ENCODE data around the gene FMN1. TPM values are rescaled to one million over a fixed set of nuclear protein-coding genes. Genes with fewer than 3 reads are reported as not detected.
"Not testable (repeated sequence)": the region's sequence is repeated elsewhere in the genome, so short reads cannot be mapped to it uniquely, and the experiment has no call there.

Gene FMN1
- total and polyA plus RNA-seq, 2 experiments from 2014 or later: 0.53 to 1.8 TPM

DNA sequence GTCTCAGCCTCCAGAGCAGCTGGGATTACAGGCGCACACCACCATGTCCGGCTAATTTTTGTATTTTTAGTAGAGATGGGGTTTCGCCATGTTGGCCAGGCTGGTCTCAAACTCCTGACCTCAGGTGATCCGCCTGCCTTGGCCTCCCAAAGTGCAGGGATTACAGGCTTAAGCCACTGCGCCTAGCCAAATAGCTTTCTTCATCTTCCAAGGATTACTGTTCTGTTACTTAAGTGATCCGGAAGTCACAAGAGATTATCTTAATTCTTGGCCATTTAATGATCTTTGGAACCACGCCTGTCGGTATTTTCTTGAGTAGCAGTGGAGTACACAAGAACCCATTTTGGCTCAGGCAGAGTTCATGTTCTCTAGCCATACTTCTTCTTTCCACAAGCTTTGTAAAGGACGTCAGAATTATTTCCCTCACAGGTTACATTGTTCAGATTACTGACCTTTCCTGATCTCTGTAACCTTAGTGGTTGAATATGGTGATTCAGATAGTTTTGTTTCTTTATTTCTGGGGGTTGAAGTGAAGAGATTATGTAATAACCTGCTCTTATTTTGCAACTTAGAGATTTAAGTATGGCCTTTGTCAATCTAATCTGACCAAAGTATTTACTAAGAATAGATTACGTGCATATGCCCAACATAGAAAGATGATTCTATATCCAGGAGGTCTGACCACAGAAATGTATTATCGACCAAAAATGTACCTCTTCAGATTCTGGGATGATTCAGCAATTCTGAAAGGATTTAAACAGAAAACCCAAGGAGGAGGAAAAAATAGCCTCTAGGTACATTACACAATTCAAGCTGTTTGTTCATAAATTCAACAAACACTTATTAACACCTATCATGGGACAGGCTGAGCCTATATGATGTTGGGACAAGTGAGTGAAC, 344.5 kb downstream of the FMN1 start:
- H3K36me3 ChIP-seq: no peaks in the 10 kb centered on the region
- no peaks in the 10 kb centered on the region for H3K9me3 ChIP-seq (ENCODE audit: low read depth)
- H3K27ac ChIP-seq: no peak overlapping the region
- H3K27me3 ChIP-seq: no peaks in the 10 kb centered on the region
- DNase-seq (ENCODE audit: low read depth in 1 of 2, low spot score in 1 of 2): peak in 1 of 2 donors; percentile 93
- TF ChIP-seq, protein P1, sequence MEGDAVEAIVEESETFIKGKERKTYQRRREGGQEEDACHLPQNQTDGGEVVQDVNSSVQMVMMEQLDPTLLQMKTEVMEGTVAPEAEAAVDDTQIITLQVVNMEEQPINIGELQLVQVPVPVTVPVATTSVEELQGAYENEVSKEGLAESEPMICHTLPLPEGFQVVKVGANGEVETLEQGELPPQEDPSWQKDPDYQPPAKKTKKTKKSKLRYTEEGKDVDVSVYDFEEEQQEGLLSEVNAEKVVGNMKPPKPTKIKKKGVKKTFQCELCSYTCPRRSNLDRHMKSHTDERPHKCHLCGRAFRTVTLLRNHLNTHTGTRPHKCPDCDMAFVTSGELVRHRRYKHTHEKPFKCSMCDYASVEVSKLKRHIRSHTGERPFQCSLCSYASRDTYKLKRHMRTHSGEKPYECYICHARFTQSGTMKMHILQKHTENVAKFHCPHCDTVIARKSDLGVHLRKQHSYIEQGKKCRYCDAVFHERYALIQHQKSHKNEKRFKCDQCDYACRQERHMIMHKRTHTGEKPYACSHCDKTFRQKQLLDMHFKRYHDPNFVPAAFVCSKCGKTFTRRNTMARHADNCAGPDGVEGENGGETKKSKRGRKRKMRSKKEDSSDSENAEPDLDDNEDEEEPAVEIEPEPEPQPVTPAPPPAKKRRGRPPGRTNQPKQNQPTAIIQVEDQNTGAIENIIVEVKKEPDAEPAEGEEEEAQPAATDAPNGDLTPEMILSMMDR (IDR thresholded peaks at IDR 0.05; ENCODE audit: low read depth, low read length): no peak
- no peaks in the 10 kb centered on the region for H3K4me1 ChIP-seq (ENCODE audit: low read depth)
- H3K4me3 ChIP-seq: no peak overlapping the region

DNA sequence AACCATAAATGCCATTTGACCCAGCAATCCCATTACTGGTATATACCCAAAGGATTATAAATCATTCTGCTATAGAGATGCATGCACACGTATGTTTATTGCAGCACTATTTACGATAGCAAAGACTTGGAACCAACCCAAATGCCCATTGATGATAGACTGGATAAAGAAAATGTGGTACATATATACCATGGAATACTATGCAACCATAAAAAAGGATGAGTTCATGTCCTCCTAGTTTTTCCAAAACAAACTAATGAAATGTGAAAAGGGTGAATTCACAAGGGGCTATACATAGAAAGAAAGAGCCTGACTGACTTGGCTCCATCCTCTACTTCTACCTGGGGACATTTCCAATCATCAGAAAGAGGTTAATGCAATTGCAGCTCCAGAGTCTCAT, 347.8 kb downstream of the FMN1 start:
- not testable (repeated sequence) for H3K4me3 ChIP-seq; H3K36me3 ChIP-seq; DNase-seq (ENCODE audit: low read depth in 1 of 2, low spot score in 1 of 2); H3K4me1 ChIP-seq (ENCODE audit: low read depth); H3K9me3 ChIP-seq (ENCODE audit: low read depth); H3K27me3 ChIP-seq; H3K27ac ChIP-seq

DNA sequence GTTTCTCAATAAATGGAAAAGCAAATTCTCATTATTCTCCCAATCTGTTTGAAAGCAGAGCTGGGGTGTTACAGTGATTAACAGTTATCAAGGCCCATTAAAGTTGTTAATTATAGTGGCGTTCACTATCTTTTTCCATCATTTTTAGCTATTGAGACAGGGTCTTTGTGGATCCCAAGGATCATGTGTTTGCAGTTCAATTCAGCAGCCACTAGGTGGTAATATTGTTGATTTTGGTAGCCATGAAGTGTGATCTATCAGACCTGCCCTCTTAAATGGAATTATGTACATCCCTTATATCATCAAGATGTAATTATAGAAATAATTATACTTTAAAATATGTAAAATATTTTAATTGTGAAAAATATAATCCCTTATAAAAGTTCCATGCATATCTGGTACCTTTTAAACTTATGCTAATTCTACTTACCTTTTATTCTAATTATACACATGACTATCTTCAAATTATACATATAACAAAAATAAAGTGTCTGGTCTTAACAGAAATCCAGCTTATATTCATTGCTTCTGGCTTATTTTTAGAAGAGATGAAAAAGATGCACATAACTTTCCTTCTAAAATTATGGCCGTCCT, 350.3 kb downstream of the FMN1 start:
- no peak overlapping the region for H3K4me3 ChIP-seq
- H3K27me3 ChIP-seq: no peaks in the 10 kb centered on the region
- no peak overlapping the region for H3K27ac ChIP-seq
- no peaks in the 10 kb centered on the region for H3K9me3 ChIP-seq (ENCODE audit: low read depth)
- H3K4me1 ChIP-seq (ENCODE audit: low read depth): no peaks in the 10 kb centered on the region
- peak; percentile 28 to 68 for DNase-seq (ENCODE audit: low read depth in 1 of 2, low spot score in 1 of 2)
- no peaks in the 10 kb centered on the region for H3K36me3 ChIP-seq
- TF ChIP-seq, protein P1 (IDR thresholded peaks at IDR 0.05; ENCODE audit: low read depth, low read length): peak; percentile 74

DNA sequence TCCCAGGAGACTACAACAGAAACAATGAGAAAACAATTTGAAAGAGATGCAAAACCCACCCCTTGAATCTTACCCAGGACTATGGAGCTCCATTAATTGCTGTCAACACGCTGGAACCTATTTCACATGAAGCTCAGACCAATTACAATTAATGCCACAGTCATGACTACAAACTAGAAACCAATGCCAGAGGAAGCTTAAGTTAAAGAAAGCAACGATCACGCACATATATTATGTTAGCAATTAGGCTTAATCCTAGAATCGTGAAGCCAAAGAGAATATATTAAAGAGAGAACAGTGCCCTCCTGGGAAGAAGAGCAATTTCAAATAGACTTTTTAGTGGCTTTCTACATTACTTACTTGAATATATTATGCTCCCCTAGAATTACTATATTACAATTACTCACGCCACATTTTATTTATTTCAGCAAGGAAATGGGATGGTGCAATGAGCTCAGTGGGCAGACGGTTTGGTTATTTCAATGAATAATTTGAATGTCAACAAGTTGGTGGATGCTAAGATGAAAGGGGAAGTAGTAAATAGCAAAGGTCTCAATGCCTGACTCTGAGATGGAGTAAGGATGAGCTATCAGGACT, 351.2 kb downstream of the FMN1 start:
- Histone ChIP-seq H3K27me3 (no peaks in the 10 kb centered on the region), H3K4me1 (ENCODE audit: low read depth) (no peaks in the 10 kb centered on the region), H3K4me3 (no peak overlapping the region), H3K27ac (no peak overlapping the region), H3K9me3 (ENCODE audit: low read depth) (no peaks in the 10 kb centered on the region), H3K36me3 (no peaks in the 10 kb centered on the region)
- TF ChIP-seq, protein P1 (IDR thresholded peaks at IDR 0.05; ENCODE audit: low read depth, low read length): no peak
- DNase-seq (ENCODE audit: low read depth in 1 of 2, low spot score in 1 of 2): no peak

DNA sequence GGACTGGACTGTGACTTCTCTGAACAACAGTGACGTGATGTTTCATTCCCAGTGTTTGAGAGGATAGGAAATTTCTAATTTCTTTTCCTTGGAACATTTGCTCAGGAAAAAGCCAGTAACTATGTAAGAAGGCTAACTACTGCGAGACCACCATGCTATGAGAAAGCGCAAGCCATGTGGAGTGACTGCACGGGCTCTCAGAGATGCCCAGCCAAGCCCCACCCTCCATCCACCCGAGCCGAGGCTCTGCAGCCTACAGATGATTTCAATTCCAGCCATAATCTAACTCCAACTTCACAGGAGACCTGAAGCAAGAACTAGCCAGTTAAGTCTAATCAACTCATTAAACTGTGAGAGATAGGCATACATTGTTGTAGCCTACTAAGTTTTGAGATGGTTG, 352.4 kb downstream of the FMN1 start:
- DNase-seq (ENCODE audit: low read depth in 1 of 2, low spot score in 1 of 2): no peak

More for the DNA sequence above, 352.4 kb downstream of the FMN1 start:
- Histone ChIP-seq H3K27me3 (no peaks in the 10 kb centered on the region), H3K36me3 (no peaks in the 10 kb centered on the region), H3K4me1 (ENCODE audit: low read depth) (no peaks in the 10 kb centered on the region), H3K9me3 (ENCODE audit: low read depth) (no peaks in the 10 kb centered on the region), H3K27ac (no peak overlapping the region), H3K4me3 (no peak overlapping the region)
- TF ChIP-seq, protein P1 (IDR thresholded peaks at IDR 0.05; ENCODE audit: low read depth, low read length): no peak

All from cardiac muscle cell (in vitro differentiated cells and primary cell).